ENCODE measurements around the gene SPAG17. TPM values are rescaled to one million over a fixed set of nuclear protein-coding genes. Genes with fewer than 3 reads are reported as not detected.

The SPAG17 gene
- polyA plus RNA-seq, 4 donors = 2.0 to 11.0 (median 9.7) TPM

- no peak for DNase-seq (ENCODE audit: low read depth in 4 of 4, low spot score in 3 of 4)
These were observed 61.8 kb downstream of the SPAG17 start for GRCh38 chr1:118123116-118123839.

GRCh38 chr1:118122234-118123004, 62.6 kb downstream of the SPAG17 start:
- DNase-seq (ENCODE audit: low read depth in 4 of 4, low spot score in 3 of 4) = no peak

- DNase-seq (ENCODE audit: low read depth in 4 of 4, low spot score in 3 of 4) = no peak
These were observed 66.1 kb downstream of the SPAG17 start for GRCh38 chr1:118118873-118119463.

GRCh38 chr1:118118469-118118868, 66.6 kb downstream of the SPAG17 start:
- peak in 1 of 4 donors; percentile 6 for DNase-seq (ENCODE audit: low read depth in 4 of 4, low spot score in 3 of 4)

- DNase-seq (ENCODE audit: low read depth in 4 of 4, low spot score in 3 of 4) = no peak
These were observed 67.5 kb downstream of the SPAG17 start for GRCh38 chr1:118117521-118117920.

GRCh38 chr1:118116909-118117308, 68.1 kb downstream of the SPAG17 start:
- DNase-seq (ENCODE audit: low read depth in 4 of 4, low spot score in 3 of 4) = no peak

GRCh38 chr1:118116401-118116800, 68.6 kb downstream of the SPAG17 start:
- no peak for DNase-seq (ENCODE audit: low read depth in 4 of 4, low spot score in 3 of 4)

GRCh38 chr1:118115567-118116295, 69.3 kb downstream of the SPAG17 start:
- no peak for DNase-seq (ENCODE audit: low read depth in 4 of 4, low spot score in 3 of 4)

- DNase-seq (ENCODE audit: low read depth in 4 of 4, low spot score in 3 of 4) = no peak
These were observed 71.8 kb downstream of the SPAG17 start for GRCh38 chr1:118113261-118113660.

- DNase-seq (ENCODE audit: low read depth in 4 of 4, low spot score in 3 of 4) = no peak
These were observed 74.4 kb downstream of the SPAG17 start for GRCh38 chr1:118110580-118110979.

GRCh38 chr1:118104951-118105350, 80.1 kb downstream of the SPAG17 start:
- DNase-seq (ENCODE audit: low read depth in 4 of 4, low spot score in 3 of 4) = no peak

- no peak for DNase-seq (ENCODE audit: low read depth in 4 of 4, low spot score in 3 of 4)
These were observed 82.6 kb downstream of the SPAG17 start for GRCh38 chr1:118102445-118102844.

- DNase-seq (ENCODE audit: low read depth in 4 of 4, low spot score in 3 of 4) = no peak
These were observed 83.0 kb downstream of the SPAG17 start for GRCh38 chr1:118101999-118102398.

- no peak for DNase-seq (ENCODE audit: low read depth in 4 of 4, low spot score in 3 of 4)
These were observed 83.5 kb downstream of the SPAG17 start for GRCh38 chr1:118101515-118101844.

- DNase-seq (ENCODE audit: low read depth in 4 of 4, low spot score in 3 of 4) = no peak
These were observed 84.1 kb downstream of the SPAG17 start for GRCh38 chr1:118100686-118101514.

- no peak for DNase-seq (ENCODE audit: low read depth in 4 of 4, low spot score in 3 of 4)
These were observed 85.3 kb downstream of the SPAG17 start for GRCh38 chr1:118099686-118100085.

- DNase-seq (ENCODE audit: low read depth in 4 of 4, low spot score in 3 of 4) = no peak
These were observed 87.2 kb downstream of the SPAG17 start for GRCh38 chr1:118097622-118098348.

GRCh38 chr1:118093017-118093416, 92.0 kb downstream of the SPAG17 start:
- DNase-seq (ENCODE audit: low read depth in 4 of 4, low spot score in 3 of 4) = no peak

GRCh38 chr1:118090130-118090529, 94.9 kb downstream of the SPAG17 start:
- DNase-seq (ENCODE audit: low read depth in 4 of 4, low spot score in 3 of 4) = no peak

- no peak for DNase-seq (ENCODE audit: low read depth in 4 of 4, low spot score in 3 of 4)
These were observed 99.7 kb downstream of the SPAG17 start for GRCh38 chr1:118085365-118085764.

All from left renal pelvis (tissue), 4 donors.